Activated B cell treated with CpG ODN at 0.5 μM for 24 hours (primary cell): ENCODE data around the gene PDGFD. TPM values are rescaled to one million over a fixed set of nuclear protein-coding genes. Genes with fewer than 3 reads are reported as not detected.

Source experiments
- ATAC-seq: fragments of 200-7000 bp; cut with Tn5 transposase; one replicate; pipeline ENCODE4 v1.10.0; 2021; ENCODE audit warnings: low read depth, mild to moderate bottlenecking, moderate library complexity
- CTCF ChIA-PET: fragments of 350-600 bp; sonication (Branson Sonifier 250); formaldehyde crosslinking; loops from one replicate; lab custom pipeline; 2021; ENCODE audit warnings: antibody characterized with exemption; lab: Charles Lee
- POLR2A ChIA-PET: fragments of 350-600 bp; sonication (Branson Sonifier 250); formaldehyde crosslinking; loops from one replicate; lab custom pipeline; 2021; ENCODE audit warnings: antibody characterized with exemption; lab: Charles Lee
- DNase-seq: peaks from one replicate; pipeline ENCODE4 v3.0.0; 2022
- H3K27ac Mint-ChIP-seq: one replicate; pipeline ENCODE4 v1.8.0; 2020; ENCODE audit warnings: mixed read lengths
- H3K27me3 Mint-ChIP-seq: one replicate; pipeline ENCODE4 v1.8.0; 2021; ENCODE audit warnings: mixed read lengths
- H3K36me3 Mint-ChIP-seq: one replicate; pipeline ENCODE4 v1.8.0; 2021; ENCODE audit warnings: low read depth, mixed read lengths
- H3K4me1 Mint-ChIP-seq: one replicate; pipeline ENCODE4 v1.8.0; 2021; ENCODE audit warnings: mixed read lengths
- H3K4me3 Mint-ChIP-seq: one replicate; pipeline ENCODE4 v1.8.0; 2020; ENCODE audit warnings: mild to moderate bottlenecking, mixed read lengths
- H3K9me3 Mint-ChIP-seq: one replicate; pipeline ENCODE4 v1.8.0; 2020; ENCODE audit warnings: mixed read lengths
- intact Hi-C: fragments of 100-400 bp; cut with micrococcal nuclease; formaldehyde crosslinking; loops from one replicate; pipeline ENCODE4 v1.15.1; 2024
- total RNA-seq: library from RNA; stranded (reverse); gene quantifications from 2 replicates; pipeline ENCODE4 v1.2.3, GENCODE V29; 2022
- TF ChIP-seq, protein P1 (sequence below): fragments of 200-600 bp; IDR thresholded peaks from one replicate; pipeline ENCODE4 v1.8.0; 2022; ENCODE audit warnings: antibody characterized with exemption, mild to moderate bottlenecking

The PDGFD gene
- total RNA-seq, 1 donor from 2014 or later: 0.53 TPM

DNA sequence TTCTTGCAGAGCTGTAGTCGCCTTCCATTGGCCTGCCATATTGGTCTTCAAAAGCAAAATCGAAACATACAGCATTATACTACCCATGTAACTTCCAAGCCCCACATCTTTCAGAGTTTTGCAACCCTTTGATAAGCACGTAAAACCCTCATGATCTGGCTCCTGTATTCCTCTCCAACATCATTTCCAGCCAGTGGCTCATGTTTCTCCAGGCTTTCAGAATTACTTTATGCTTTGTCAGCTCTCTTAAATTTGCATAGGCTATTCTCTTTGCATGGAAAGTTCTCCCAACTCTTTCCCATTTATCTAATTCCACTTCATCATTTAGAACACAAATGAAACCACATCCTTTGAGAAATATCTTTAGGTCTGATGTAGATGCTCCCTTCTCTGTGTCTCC is 195.3 kb downstream of the PDGFD start:
- Mint-ChIP-seq H3K9me3 (no peaks in the 10 kb centered on the region), H3K27me3 (no peaks in the 10 kb centered on the region), H3K27ac (no peak overlapping the region), H3K4me3 (no peak overlapping the region), H3K4me1 (no peaks in the 10 kb centered on the region), H3K36me3 (no peaks in the 10 kb centered on the region)
- ATAC-seq (no peak), DNase-seq (no peak)
- CTCF ChIA-PET: no interaction called here
- POLR2A ChIA-PET: no interaction called here
- intact Hi-C loops: no loop called here
- TF ChIP-seq, protein P1, sequence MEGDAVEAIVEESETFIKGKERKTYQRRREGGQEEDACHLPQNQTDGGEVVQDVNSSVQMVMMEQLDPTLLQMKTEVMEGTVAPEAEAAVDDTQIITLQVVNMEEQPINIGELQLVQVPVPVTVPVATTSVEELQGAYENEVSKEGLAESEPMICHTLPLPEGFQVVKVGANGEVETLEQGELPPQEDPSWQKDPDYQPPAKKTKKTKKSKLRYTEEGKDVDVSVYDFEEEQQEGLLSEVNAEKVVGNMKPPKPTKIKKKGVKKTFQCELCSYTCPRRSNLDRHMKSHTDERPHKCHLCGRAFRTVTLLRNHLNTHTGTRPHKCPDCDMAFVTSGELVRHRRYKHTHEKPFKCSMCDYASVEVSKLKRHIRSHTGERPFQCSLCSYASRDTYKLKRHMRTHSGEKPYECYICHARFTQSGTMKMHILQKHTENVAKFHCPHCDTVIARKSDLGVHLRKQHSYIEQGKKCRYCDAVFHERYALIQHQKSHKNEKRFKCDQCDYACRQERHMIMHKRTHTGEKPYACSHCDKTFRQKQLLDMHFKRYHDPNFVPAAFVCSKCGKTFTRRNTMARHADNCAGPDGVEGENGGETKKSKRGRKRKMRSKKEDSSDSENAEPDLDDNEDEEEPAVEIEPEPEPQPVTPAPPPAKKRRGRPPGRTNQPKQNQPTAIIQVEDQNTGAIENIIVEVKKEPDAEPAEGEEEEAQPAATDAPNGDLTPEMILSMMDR: no peak

DNA sequence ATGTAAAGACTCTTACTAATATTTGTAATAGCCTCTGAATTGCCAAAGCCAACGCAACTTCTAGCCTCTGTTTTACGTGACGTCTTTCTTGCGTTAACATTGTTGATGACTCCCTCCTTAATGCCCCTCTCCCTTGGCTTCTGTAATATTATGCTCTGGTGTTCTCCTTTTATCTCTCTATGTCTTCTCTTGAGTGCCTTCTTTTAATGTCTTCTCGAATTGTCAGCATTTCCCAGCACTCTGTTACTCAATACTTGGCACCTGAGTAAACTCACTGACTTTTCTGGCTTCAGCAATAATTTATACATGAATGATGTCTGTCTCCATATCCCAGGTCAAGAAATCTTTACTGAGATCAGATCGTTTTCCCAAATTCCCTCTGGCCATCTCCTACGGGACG is 196.0 kb downstream of the PDGFD start:
- H3K27ac Mint-ChIP-seq: no peak overlapping the region
- H3K27me3 Mint-ChIP-seq: no peaks in the 10 kb centered on the region
- no peaks in the 10 kb centered on the region for H3K36me3 Mint-ChIP-seq
- intact Hi-C loops: no loop called here
- H3K4me3 Mint-ChIP-seq: no peak overlapping the region
- POLR2A ChIA-PET: no interaction called here
- no peak for ATAC-seq
- CTCF ChIA-PET: no interaction called here
- DNase-seq: no peak
- no peaks in the 10 kb centered on the region for H3K4me1 Mint-ChIP-seq
- H3K9me3 Mint-ChIP-seq: no peaks in the 10 kb centered on the region
- TF ChIP-seq, protein P1: no peak

DNA sequence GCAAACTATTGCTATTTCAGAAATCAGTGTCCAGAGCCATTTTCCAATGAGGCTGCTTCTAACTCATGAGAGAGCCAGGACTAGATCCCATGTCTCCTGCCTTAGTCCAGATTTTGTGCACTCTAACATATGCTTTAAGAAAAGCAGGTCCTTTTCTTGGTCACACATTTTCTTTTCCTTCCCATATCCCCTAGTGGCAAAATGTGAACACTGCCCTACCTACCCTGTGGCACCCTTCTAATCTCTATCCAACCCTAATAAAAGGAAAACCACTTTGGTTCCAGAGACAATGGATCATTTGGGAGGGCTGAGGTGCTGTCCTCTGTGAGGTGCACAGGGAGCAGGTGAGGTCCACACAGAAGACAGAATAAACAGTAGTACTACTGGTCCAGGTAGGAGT is 199.6 kb downstream of the PDGFD start:
- DNase-seq (no peak), ATAC-seq (no peak)
- Mint-ChIP-seq H3K27me3 (no peaks in the 10 kb centered on the region), H3K4me1 (peaks cover 3% of the 10 kb centered on the region), H3K27ac (no peak overlapping the region), H3K4me3 (no peak overlapping the region), H3K36me3 (no peaks in the 10 kb centered on the region), H3K9me3 (no peaks in the 10 kb centered on the region)
- ChIA-PET POLR2A (no interaction called here), CTCF (no interaction called here)
- intact Hi-C loops: no loop called here
- TF ChIP-seq, protein P1: no peak

DNA sequence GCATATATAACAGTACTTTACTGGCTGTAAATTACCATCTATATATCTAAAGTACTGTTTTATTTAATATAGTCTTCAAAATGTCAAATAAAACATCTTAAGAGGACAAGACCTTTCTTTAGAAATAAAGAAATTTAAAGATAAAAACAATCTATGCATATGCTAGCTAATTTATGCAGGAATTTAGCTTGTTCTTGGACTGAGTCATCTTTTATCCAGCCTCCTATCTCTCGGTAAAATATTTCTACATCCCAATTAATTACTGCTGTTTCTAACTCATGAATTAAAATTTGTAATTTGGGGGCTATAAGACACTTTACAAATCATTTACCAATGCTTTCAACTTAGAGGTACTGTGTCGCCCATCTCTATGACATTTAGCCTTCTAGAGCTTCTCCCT is 200.3 kb downstream of the PDGFD start:
- Mint-ChIP-seq H3K9me3 (no peaks in the 10 kb centered on the region), H3K4me3 (no peak overlapping the region), H3K4me1 (peaks cover 11% of the 10 kb centered on the region), H3K27me3 (no peaks in the 10 kb centered on the region), H3K27ac (no peak overlapping the region), H3K36me3 (no peaks in the 10 kb centered on the region)
- ATAC-seq (no peak), DNase-seq (no peak)
- POLR2A ChIA-PET: no interaction called here
- CTCF ChIA-PET: no interaction called here
- intact Hi-C loops: no loop called here
- TF ChIP-seq, protein P1: no peak

DNA sequence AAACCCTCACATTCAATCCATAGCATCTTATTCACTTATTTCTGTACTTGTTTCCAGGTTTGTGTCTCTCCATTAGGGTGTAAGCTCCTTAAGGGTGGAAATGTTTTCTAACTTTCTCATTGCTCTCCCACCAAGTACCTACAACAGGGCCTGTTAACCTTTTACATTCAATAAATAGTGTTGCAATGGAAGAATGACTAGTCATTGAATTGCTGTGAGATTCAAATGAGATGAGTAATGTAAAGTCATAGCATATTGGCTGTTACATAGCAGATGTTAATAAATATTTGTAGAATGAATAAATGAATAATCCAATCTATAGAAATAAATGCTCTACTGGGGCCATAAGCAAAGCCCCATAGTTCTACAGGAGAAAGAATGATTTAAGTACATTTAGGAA is 202.9 kb downstream of the PDGFD start:
- ATAC-seq (no peak), DNase-seq (no peak)
- CTCF ChIA-PET: no interaction called here
- Mint-ChIP-seq H3K4me3 (no peak overlapping the region), H3K9me3 (no peaks in the 10 kb centered on the region), H3K4me1 (peaks cover 20% of the 10 kb centered on the region), H3K27ac (no peak overlapping the region), H3K27me3 (no peaks in the 10 kb centered on the region), H3K36me3 (no peaks in the 10 kb centered on the region)
- intact Hi-C loops: no loop called here
- TF ChIP-seq, protein P1: no peak
- POLR2A ChIA-PET: no interaction called here
